ENCODE results near the gene FCN3. TPM values are rescaled to one million over a fixed set of nuclear protein-coding genes. Genes with fewer than 3 reads are reported as not detected.

Gene FCN3
- total and polyA plus RNA-seq, 2 donors (not counting 3 experiments of a cell fraction or from before 2014, with no cell fraction given) = 0.15 TPM; not detected in 1

DNA sequence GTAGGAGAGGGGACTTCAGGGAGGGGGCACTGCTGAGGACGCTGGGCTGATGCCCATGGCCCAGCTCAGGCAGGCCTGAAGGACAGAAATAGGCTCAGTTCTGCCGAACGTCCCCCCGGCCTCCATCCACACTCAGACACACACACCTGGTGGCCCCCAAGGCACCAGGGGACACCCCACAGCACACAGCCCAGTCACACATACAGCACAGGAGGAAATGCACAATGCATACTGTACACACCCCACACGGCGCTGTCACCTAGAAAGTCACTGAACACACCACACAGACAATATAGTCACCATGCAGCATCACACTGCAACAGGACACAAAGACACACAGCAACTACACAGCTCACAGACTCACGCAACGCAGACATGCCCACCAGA, 32.2 kb downstream of the FCN3 start:
- Histone ChIP-seq H4K20me1 (replicated peaks; ENCODE audit: control insufficient read depth, extremely low read depth, insufficient read depth, low read length) (no peaks in the 10 kb centered on the region), H3K9ac (replicated peaks; ENCODE audit: extremely low read depth, insufficient read depth, low read length) (no peak overlapping the region), H3K36me3 (ENCODE audit: control insufficient read depth in 2 of 2, extremely low read depth in 1 of 2, insufficient read depth in 2 of 2, low read length in 2 of 2) (no peaks in the 10 kb centered on the region), H3K79me2 (ENCODE audit: control insufficient read depth, insufficient read depth, low read length) (no peaks in the 10 kb centered on the region), H3K27ac (ENCODE audit: insufficient read depth, low read depth, low read length) (no peak overlapping the region), H2AFZ (ENCODE audit: low read depth, low read length) (no peak overlapping the region), H3K4me1 (ENCODE audit: control insufficient read depth, extremely low read depth, insufficient read depth, low read length) (no peaks in the 10 kb centered on the region), H3K9me3 (replicated peaks; ENCODE audit: control insufficient read depth, insufficient read depth, low read length) (no peaks in the 10 kb centered on the region), H3K4me3 (replicated peaks in 1 of 3; ENCODE audit: insufficient read depth in 1 of 3, low read depth in 1 of 3, low read length in 3 of 3) (no peak overlapping the region), H3K9me1 (replicated peaks; ENCODE audit: control insufficient read depth, extremely low read depth, insufficient read depth, low read length) (no peaks in the 10 kb centered on the region), H3K4me2 (ENCODE audit: insufficient read depth, low read length) (no peak overlapping the region), H3K27me3 (ENCODE audit: control insufficient read depth in 2 of 2, insufficient read depth in 2 of 2, low read length in 2 of 2) (no peaks in the 10 kb centered on the region)
- no peak for DNase-seq (ENCODE audit: low read depth, low spot score)
- TF ChIP-seq, protein P1, sequence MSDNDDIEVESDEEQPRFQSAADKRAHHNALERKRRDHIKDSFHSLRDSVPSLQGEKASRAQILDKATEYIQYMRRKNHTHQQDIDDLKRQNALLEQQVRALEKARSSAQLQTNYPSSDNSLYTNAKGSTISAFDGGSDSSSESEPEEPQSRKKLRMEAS (IDR thresholded peaks at IDR 0.05; ENCODE audit: insufficient read depth, insufficient read length) = no peak
- no peak for TF ChIP-seq GATA2 (IDR thresholded peaks at IDR 0.05; ENCODE audit: insufficient read depth, insufficient read length, low read depth, low read length)
- dilution Hi-C loops (cut with MboI; ENCODE audit: extremely low pct_ligation_motif_present, low sequenced_read_pairs) = no loop called here
- ChIA-PET POLR2A (no interaction called here), CTCF (interaction anchor here (0.9 to 2.4 kb wide), 3 partner anchors 10 to 45 kb away, joined by 3 to 13 read pairs (median 3); no protein-coding TSS in a partner anchor)
- intact Hi-C loops (cut with micrococcal nuclease) = no loop called here
- no peak for FAIRE-seq
- no TSS peak for BruUV-seq (replicated peaks)

DNA sequence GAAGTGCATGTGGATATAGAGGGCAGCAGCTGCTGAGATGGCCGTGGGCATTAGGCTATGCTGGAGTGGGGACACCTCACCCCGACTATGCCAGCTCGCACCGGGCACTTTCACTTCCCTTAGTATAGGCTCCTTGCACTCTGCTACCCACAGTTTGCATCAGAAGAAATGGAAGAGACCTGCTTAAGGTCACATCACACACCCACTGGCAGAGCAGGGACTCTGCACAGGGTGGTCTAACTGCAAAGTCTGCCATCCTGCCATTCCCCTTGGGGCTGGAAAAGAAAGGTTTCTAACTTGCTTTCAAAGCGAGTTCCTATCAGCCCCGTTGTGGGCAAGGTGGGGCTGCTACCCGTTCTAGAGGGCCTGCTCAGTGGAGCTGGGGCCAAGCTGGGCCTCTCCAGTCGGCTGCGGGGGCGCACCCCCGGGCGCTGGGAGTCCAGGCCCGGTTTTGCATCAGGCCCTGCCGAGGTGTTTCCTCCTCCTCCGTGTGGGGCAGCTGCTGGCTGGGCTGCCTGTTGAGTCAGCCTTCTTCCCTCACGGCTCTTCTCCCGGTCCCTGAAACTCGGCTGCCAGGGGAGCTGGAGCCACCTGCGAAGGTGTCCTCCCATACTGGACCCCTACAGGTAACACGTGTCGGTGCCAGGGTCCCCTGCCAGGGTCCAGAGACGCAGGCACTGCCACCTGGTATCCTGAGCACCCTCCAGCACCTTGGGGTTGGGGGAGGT, 32.9 kb downstream of the FCN3 start, which contains the start of gene SYTL1:
Gene SYTL1, plus strand, starts transcription at position 498 of the 728 bp plus-strand sequence. CDS start 3,313 bp downstream, outside the sequence.
- intact Hi-C loops (cut with micrococcal nuclease) = no loop called here
- no peaks in the 10 kb centered on the region for H3K79me2 ChIP-seq (ENCODE audit: control insufficient read depth, insufficient read depth, low read length)
- ChIA-PET CTCF (interaction anchor here (0.9 to 2.4 kb wide), 4 partner anchors 9 to 46 kb away, joined by 3 to 13 read pairs (median 4); no protein-coding TSS in a partner anchor), POLR2A (no interaction called here)
- no peak within 1 kb of the TSS for H3K9ac ChIP-seq (replicated peaks; ENCODE audit: extremely low read depth, insufficient read depth, low read length)
- H3K36me3 ChIP-seq (ENCODE audit: control insufficient read depth in 2 of 2, extremely low read depth in 1 of 2, insufficient read depth in 2 of 2, low read length in 2 of 2) = peaks cover 0 to under 1% of the 10 kb centered on the region in 2 experiments
- H3K27ac ChIP-seq (ENCODE audit: insufficient read depth, low read depth, low read length) = no peak within 1 kb of the TSS
- no peak within 1 kb of the TSS for H3K4me3 ChIP-seq (replicated peaks in 1 of 3; ENCODE audit: insufficient read depth in 1 of 3, low read depth in 1 of 3, low read length in 3 of 3)
- H3K4me1 ChIP-seq (ENCODE audit: control insufficient read depth, extremely low read depth, insufficient read depth, low read length) = no peaks in the 10 kb centered on the region
- DNase-seq (ENCODE audit: low read depth, low spot score) (no peak), FAIRE-seq (no peak)
- no peaks in the 10 kb centered on the region for H3K9me3 ChIP-seq (replicated peaks; ENCODE audit: control insufficient read depth, insufficient read depth, low read length)
- H3K4me2 ChIP-seq (ENCODE audit: insufficient read depth, low read length) = no peak within 1 kb of the TSS
- no peaks in the 10 kb centered on the region for H3K27me3 ChIP-seq (ENCODE audit: control insufficient read depth in 2 of 2, insufficient read depth in 2 of 2, low read length in 2 of 2)
- TF ChIP-seq MYC (IDR thresholded peaks at IDR 0.05; ENCODE audit: low read depth, low read length) (no peak), GATA2 (IDR thresholded peaks at IDR 0.05; ENCODE audit: insufficient read depth, insufficient read length, low read depth, low read length) (no peak), POLR2A (IDR thresholded peaks at IDR 0.05; ENCODE audit: low read depth, low read length) (no peak), POLR2AphosphoS5 (IDR thresholded peaks at IDR 0.05; ENCODE audit: insufficient read depth, low read depth, low read length) (no peak), FOS (IDR thresholded peaks at IDR 0.05; ENCODE audit: borderline replicate concordance, insufficient read depth, low read length) (no peak), JUN (IDR thresholded peaks at IDR 0.05; ENCODE audit: borderline replicate concordance, insufficient read depth, insufficient read length, low read depth) (no peak), EZH2 (IDR thresholded peaks at IDR 0.05; ENCODE audit: borderline replicate concordance, low read depth, low read length, severe bottlenecking) (no peak)
- TF ChIP-seq, protein P1 (IDR thresholded peaks at IDR 0.05; ENCODE audit: insufficient read depth, insufficient read length) = no peak
- TF ChIP-seq, protein P2, sequence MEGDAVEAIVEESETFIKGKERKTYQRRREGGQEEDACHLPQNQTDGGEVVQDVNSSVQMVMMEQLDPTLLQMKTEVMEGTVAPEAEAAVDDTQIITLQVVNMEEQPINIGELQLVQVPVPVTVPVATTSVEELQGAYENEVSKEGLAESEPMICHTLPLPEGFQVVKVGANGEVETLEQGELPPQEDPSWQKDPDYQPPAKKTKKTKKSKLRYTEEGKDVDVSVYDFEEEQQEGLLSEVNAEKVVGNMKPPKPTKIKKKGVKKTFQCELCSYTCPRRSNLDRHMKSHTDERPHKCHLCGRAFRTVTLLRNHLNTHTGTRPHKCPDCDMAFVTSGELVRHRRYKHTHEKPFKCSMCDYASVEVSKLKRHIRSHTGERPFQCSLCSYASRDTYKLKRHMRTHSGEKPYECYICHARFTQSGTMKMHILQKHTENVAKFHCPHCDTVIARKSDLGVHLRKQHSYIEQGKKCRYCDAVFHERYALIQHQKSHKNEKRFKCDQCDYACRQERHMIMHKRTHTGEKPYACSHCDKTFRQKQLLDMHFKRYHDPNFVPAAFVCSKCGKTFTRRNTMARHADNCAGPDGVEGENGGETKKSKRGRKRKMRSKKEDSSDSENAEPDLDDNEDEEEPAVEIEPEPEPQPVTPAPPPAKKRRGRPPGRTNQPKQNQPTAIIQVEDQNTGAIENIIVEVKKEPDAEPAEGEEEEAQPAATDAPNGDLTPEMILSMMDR (IDR thresholded peaks at IDR 0.05; ENCODE audit: extremely low read depth in 1 of 2, insufficient read depth in 1 of 2, low read depth in 1 of 2, low read length in 2 of 2) = no peak
- H2AFZ ChIP-seq (ENCODE audit: low read depth, low read length) = no peak within 1 kb of the TSS
- dilution Hi-C loops (cut with MboI; ENCODE audit: extremely low pct_ligation_motif_present, low sequenced_read_pairs) = no loop called here
- H3K9me1 ChIP-seq (replicated peaks; ENCODE audit: control insufficient read depth, extremely low read depth, insufficient read depth, low read length) = no peaks in the 10 kb centered on the region
- no peaks in the 10 kb centered on the region for H4K20me1 ChIP-seq (replicated peaks; ENCODE audit: control insufficient read depth, extremely low read depth, insufficient read depth, low read length)
- no TSS peak for BruUV-seq (replicated peaks)
